GM12864 (cell line): ENCODE results near the gene RNF150.
A peak's percentile ranks its signal among the peaks of the same experiment; 100 is the strongest.

Experiments
- DNase-seq: peaks from one replicate; pipeline ENCODE4 v3.0.0-alpha.2; 2011; ENCODE audit warnings: low read depth
- H3K4me3 ChIP-seq: 2 replicates; pipeline ENCODE4 v1.5.1; 2011; ENCODE audit warnings: mild to moderate bottlenecking, low read depth, low read length, control low read depth
- CTCF ChIP-seq: IDR thresholded peaks from 2 replicates; pipeline ENCODE4 v1.5.1; 2011; ENCODE audit warnings: low read depth, mild to moderate bottlenecking, moderate library complexity, low read length, control low read depth, inconsistent platforms; ENCODE audit errors: missing control alignments

The RNF150 gene

GRCh38 chr4:140856621-140857062 is 276.6 kb downstream of the RNF150 start:
- DNase-seq = no peak
- H3K4me3 ChIP-seq = no peak overlapping the region
- no peak for TF ChIP-seq CTCF

GRCh38 chr4:140854168-140854567 is 279.1 kb downstream of the RNF150 start:
- DNase-seq = no peak
- no peak overlapping the region for H3K4me3 ChIP-seq
- TF ChIP-seq CTCF = no peak

- TF ChIP-seq CTCF = no peak
- DNase-seq = no peak
- no peak overlapping the region for H3K4me3 ChIP-seq
Observed at GRCh38 chr4:140851804-140852203, 281.5 kb downstream of the RNF150 start.

GRCh38 chr4:140851032-140851636 is 282.1 kb downstream of the RNF150 start:
- DNase-seq = peak; percentile 41
- peak; percentile 72 for TF ChIP-seq CTCF
- H3K4me3 ChIP-seq = no peak overlapping the region

- no peak for TF ChIP-seq CTCF
- no peak overlapping the region for H3K4me3 ChIP-seq
Observed at GRCh38 chr4:140849526-140849925, 283.7 kb downstream of the RNF150 start.

GRCh38 chr4:140846736-140847135 is 286.5 kb downstream of the RNF150 start:
- no peak for TF ChIP-seq CTCF
- H3K4me3 ChIP-seq = no peak overlapping the region
- no peak for DNase-seq

More at GRCh38 chr4:140849526-140849925, 283.7 kb downstream of the RNF150 start:
- no peak for DNase-seq

GRCh38 chr4:140844061-140844460 is 289.2 kb downstream of the RNF150 start:
- DNase-seq = no peak
- no peak overlapping the region for H3K4me3 ChIP-seq
- no peak for TF ChIP-seq CTCF
